H1 (cell line): ENCODE data around the gene EHHADH. TPM values are rescaled to one million over a fixed set of nuclear protein-coding genes. Genes with fewer than 3 reads are reported as not detected.

ENCODE experiments used
- CTCF ChIA-PET: fragments of 300-600 bp; sonication (Branson Sonifier 250); formaldehyde crosslinking; loops from one replicate; lab custom pipeline; 2021; ENCODE audit not compliant: partially characterized antibody; lab: Charles Lee
- POLR2A ChIA-PET: fragments of 300-600 bp; sonication (Branson Sonifier 250); formaldehyde crosslinking; loops from one replicate; lab custom pipeline; 2021; ENCODE audit warnings: inconsistent platforms; ENCODE audit not compliant: partially characterized antibody; lab: Charles Lee
- DNase-seq, 2 experiments: peaks; one replicate each; pipeline versions ENCODE4 v3.0.0 to v3.0.0-alpha.2; 2010 to 2022; ENCODE audit warnings: low spot score in 2 of 2, low read depth in 1 of 2, mixed read lengths in 1 of 2
- FAIRE-seq: peaks from 2 replicates; lab custom pipeline; 2011; peaks lifted over from hg19 to GRCh38; lab: Jason Lieb, UNC
- H2AFZ ChIP-seq: 2 replicates; pipeline ENCODE4 v1.8.1; 2012; ENCODE audit warnings: low read length, inconsistent platforms
- H2AK5ac ChIP-seq: 2 replicates; pipeline ENCODE4 v1.6.1; 2013; ENCODE audit warnings: low read depth, low read length
- H2BK120ac ChIP-seq: replicated peaks from 2 replicates; pipeline ENCODE3; 2013; ENCODE audit warnings: low read depth, low read length, inconsistent platforms
- H2BK12ac ChIP-seq: 2 replicates; pipeline ENCODE4 v1.6.1; 2013; ENCODE audit warnings: low read depth, low read length
- H2BK15ac ChIP-seq: 2 replicates; pipeline ENCODE4 v1.6.1; 2013; ENCODE audit warnings: low read length
- H2BK20ac ChIP-seq: 2 replicates; pipeline ENCODE4 v1.6.1; 2013; ENCODE audit warnings: low read length
- H2BK5ac ChIP-seq: 2 replicates; pipeline ENCODE4 v1.6.1; 2013; ENCODE audit warnings: low read depth, low read length
- H3K14ac ChIP-seq: 2 replicates; pipeline ENCODE4 v1.6.1; 2013; ENCODE audit warnings: inconsistent platforms; ENCODE audit not compliant: insufficient read length
- H3K18ac ChIP-seq: 2 replicates; pipeline ENCODE4 v1.6.1; 2013; ENCODE audit warnings: low read length; ENCODE audit errors: extremely low read depth
- H3K23ac ChIP-seq: 2 replicates; pipeline ENCODE4 v1.6.1; 2013; ENCODE audit warnings: inconsistent platforms; ENCODE audit not compliant: insufficient read length
- H3K23me2 ChIP-seq: 2 replicates; pipeline ENCODE4 v1.6.1; 2013; ENCODE audit warnings: low read depth, low read length
- H3K27ac ChIP-seq: 2 replicates; pipeline ENCODE4 v1.6.1; 2011; ENCODE audit warnings: low read depth, low read length, inconsistent platforms
- H3K27me3 ChIP-seq, 4 experiments: replicated peaks in 1 of 4; 1 replicate in 1 of 4; 2 replicates in 3 of 4; pipeline versions ENCODE4 v1.6.1 to v1.8.1; 2011 to 2013; ENCODE audit warnings: low read length in 3 of 4, mild to moderate bottlenecking in 3 of 4, inconsistent platforms in 2 of 4, mixed read lengths in 2 of 4, moderate library complexity in 1 of 4; ENCODE audit not compliant: control insufficient read depth in 3 of 4, insufficient read depth in 3 of 4; ENCODE audit errors: extremely low read depth in 1 of 4
- H3K36me3 ChIP-seq, 4 experiments: 2 replicates each; pipeline versions ENCODE4 v1.6.1 to v1.8.1; 2011 to 2013; ENCODE audit warnings: mild to moderate bottlenecking in 4 of 4, low read length in 3 of 4, moderate library complexity in 2 of 4, control low read depth in 1 of 4, inconsistent platforms in 1 of 4; ENCODE audit not compliant: insufficient read depth in 4 of 4, control insufficient read depth in 2 of 4
- H3K4ac ChIP-seq: replicated peaks from 2 replicates; pipeline ENCODE3; 2013; ENCODE audit warnings: low read length, low read depth, mixed read lengths, inconsistent platforms; ENCODE audit not compliant: insufficient read length
- H3K4me1 ChIP-seq, 4 experiments: replicated peaks in 1 of 4; 1 replicate in 1 of 4; 2 replicates in 3 of 4; pipeline versions ENCODE4 v1.6.1 to v1.8.1; 2011 to 2013; ENCODE audit warnings: low read length in 3 of 4, inconsistent platforms in 2 of 4, mixed read lengths in 1 of 4; ENCODE audit not compliant: insufficient read depth in 4 of 4, control insufficient read depth in 3 of 4
- H3K4me2 ChIP-seq, 2 experiments: 2 replicates each; pipeline versions ENCODE4 v1.6.1 to v1.8.1; 2011 to 2013; ENCODE audit warnings: low read depth in 2 of 2, low read length in 2 of 2, control low read depth in 1 of 2, inconsistent platforms in 1 of 2, mild to moderate bottlenecking in 1 of 2; ENCODE audit not compliant: insufficient read depth in 1 of 2
- H3K4me3 ChIP-seq, 4 experiments: fragments of 200-600, 300-600 bp in 1 of 4; sonication (generic), shearing (Covaris generic), sonication (Bioruptor Twin) in 1 of 4; 2 replicates each; pipeline versions ENCODE4 v1.5.1 to v1.8.1; 2011 to 2016; ENCODE audit warnings: low read length in 4 of 4, low read depth in 3 of 4, control low read depth in 2 of 4, inconsistent platforms in 2 of 4, mild to moderate bottlenecking in 2 of 4, mixed read lengths in 1 of 4, moderate library complexity in 1 of 4; ENCODE audit not compliant: insufficient read depth in 2 of 4; ENCODE audit errors: extremely low read depth in 1 of 4
- H3K56ac ChIP-seq: replicated peaks from 2 replicates; pipeline ENCODE3; 2013; ENCODE audit warnings: low read depth, mild to moderate bottlenecking, mixed read lengths, low read length, inconsistent platforms; ENCODE audit not compliant: insufficient read length
- H3K79me1 ChIP-seq: 2 replicates; pipeline ENCODE4 v1.6.1; 2013; ENCODE audit warnings: low read depth, low read length, control low read depth
- H3K79me2 ChIP-seq, 2 experiments: 2 replicates each; pipeline versions ENCODE4 v1.6.1 to v1.8.1; 2012 to 2013; ENCODE audit warnings: low read length in 2 of 2, mild to moderate bottlenecking in 2 of 2, inconsistent platforms in 1 of 2; ENCODE audit not compliant: insufficient read depth in 2 of 2, control insufficient read depth in 1 of 2
- H3K9ac ChIP-seq, 4 experiments: replicated peaks in 1 of 4; 1 replicate in 1 of 4; 2 replicates in 3 of 4; pipeline versions ENCODE4 v1.6.1 to v1.8.1; 2011 to 2013; ENCODE audit warnings: low read depth in 3 of 4, low read length in 3 of 4, control low read depth in 2 of 4, mild to moderate bottlenecking in 2 of 4, moderate library complexity in 2 of 4, inconsistent platforms in 1 of 4; ENCODE audit errors: extremely low read depth in 1 of 4
- H3K9me3 ChIP-seq, 2 experiments: 2 replicates each; pipeline versions ENCODE4 v1.6.1 to v1.8.1; 2012 to 2013; ENCODE audit warnings: mild to moderate bottlenecking in 2 of 2, moderate library complexity in 2 of 2, control low read depth in 1 of 2, inconsistent platforms in 1 of 2, low read depth in 1 of 2, low read length in 1 of 2, mixed read lengths in 1 of 2; ENCODE audit not compliant: insufficient read depth in 2 of 2
- H4K20me1 ChIP-seq, 2 experiments: replicated peaks in 1 of 2; 2 replicates each; pipeline versions ENCODE3 to v1.8.1; 2011 to 2013; ENCODE audit warnings: inconsistent platforms in 2 of 2, low read length in 2 of 2, mild to moderate bottlenecking in 1 of 2; ENCODE audit not compliant: insufficient read depth in 2 of 2, control insufficient read depth in 1 of 2
- H4K5ac ChIP-seq: 2 replicates; pipeline ENCODE4 v1.6.1; 2013; ENCODE audit warnings: low read length, low read depth, mixed read lengths, inconsistent platforms; ENCODE audit not compliant: insufficient read length
- H4K8ac ChIP-seq: 2 replicates; pipeline ENCODE4 v1.8.0; 2013; ENCODE audit warnings: mild to moderate bottlenecking, moderate library complexity, low read length, inconsistent platforms; ENCODE audit not compliant: insufficient read depth; ENCODE audit errors: extremely low read depth
- H4K91ac ChIP-seq: replicated peaks from 2 replicates; pipeline ENCODE3; 2013; ENCODE audit warnings: low read length, mixed read lengths, inconsistent platforms; ENCODE audit not compliant: insufficient read length
- ATF2 ChIP-seq: IDR thresholded peaks from 2 replicates; pipeline ENCODE4 v1.6.1; 2012; ENCODE audit warnings: low read length, inconsistent platforms
- SIX5 ChIP-seq: IDR thresholded peaks from 2 replicates; pipeline ENCODE4 v1.6.1; 2011; ENCODE audit warnings: mild to moderate bottlenecking, low read depth, low read length
- YY1 ChIP-seq: IDR thresholded peaks from 2 replicates; pipeline ENCODE4 v1.6.1; 2011; ENCODE audit warnings: low read depth, mild to moderate bottlenecking, low read length
- WGBS, 2 experiments: shearing (Covaris generic) in 1 of 2; methylation state at CpG; one replicate each; pipeline versions ENCODE4 v1.1.6 to v1.1.7; 2013 to 2015; ENCODE audit warnings: low lambda C conversion rate in 2 of 2, mixed read lengths in 2 of 2, inconsistent platforms in 1 of 2, low coverage in 1 of 2, missing lambda C conversion rate in 1 of 2; ENCODE audit not compliant: insufficient replicate concordance in 2 of 2, insufficient coverage in 1 of 2, insufficient read length in 1 of 2; ENCODE audit errors: extremely low coverage in 1 of 2, missing lambda C conversion rate in 1 of 2; 5-methylcytosine and 5-hydroxymethylcytosine counted together
- polyA plus RNA-seq, 7 experiments: library from polyadenylated mRNA; depleted of rRNA in 3 of 7; stranded (reverse) in 5 of 7; unstranded in 2 of 7; fragments of >200 nt in 5 of 7; fragments of 200-250 nt in 2 of 7; gene quantifications; 1 replicate in 5 of 7; 2 replicates in 1 of 7; 4 replicates in 1 of 7; pipeline versions ENCODE4 v1.2.1 to v1.2.3, GENCODE V29; 2011 to 2013; ENCODE audit warnings: missing spikeins in 2 of 7, mixed read lengths in 2 of 7
- total RNA-seq: library from RNA; stranded (reverse); fragmentation: NEBNext Ultra II Directional; extraction: Animal tissue kit (Norgen Biotek cat#: 25700); gene quantifications from 2 replicates; pipeline ENCODE4 v1.2.1, GENCODE V29; 2021

Gene EHHADH
- total and polyA plus RNA-seq, 2 of the 8 experiments (the other 6 are each of a cell fraction or from before 2014, with no cell fraction given), result 1.4 to 3.5 TPM

- 94% methylated on average over 22 of the region's 25 CpGs; no CpG with 5 or more reads in 1 of the 2 experiments for WGBS, 2 experiments
- FAIRE-seq, result no peak
- H2BK12ac ChIP-seq, result no peak overlapping the region
These were observed 11.2 kb upstream of the EHHADH start for GRCh38 chr3:185264849-185265553.

More at GRCh38 chr3:185264849-185265553, 11.2 kb upstream of the EHHADH start:
- ChIA-PET CTCF (no interaction called here), POLR2A (no interaction called here)
- no peak for DNase-seq
- H3K4ac ChIP-seq, result no peak overlapping the region
- H3K23me2 ChIP-seq, result no peaks in the 10 kb centered on the region
- H4K20me1 ChIP-seq, result peaks cover 0 to 3% of the 10 kb centered on the region in 2 experiments
- no peak overlapping the region for H4K5ac ChIP-seq
- H2AFZ ChIP-seq, result no peak overlapping the region
- no peak overlapping the region for H2BK5ac ChIP-seq
- H3K79me1 ChIP-seq, result no peaks in the 10 kb centered on the region
- no peaks in the 10 kb centered on the region for H3K79me2 ChIP-seq
- H3K18ac ChIP-seq, result no peak overlapping the region
- no peaks in the 10 kb centered on the region for H3K9me3 ChIP-seq
- no peak overlapping the region for H4K91ac ChIP-seq
- no peaks in the 10 kb centered on the region for H3K36me3 ChIP-seq
- no peak overlapping the region for H3K4me3 ChIP-seq
- H3K4me1 ChIP-seq, result no peaks in the 10 kb centered on the region
- H3K23ac ChIP-seq, result no peak overlapping the region
- no peak overlapping the region for H2BK120ac ChIP-seq
- no peak overlapping the region for H3K9ac ChIP-seq
- H3K56ac ChIP-seq, result no peak overlapping the region
- H2BK15ac ChIP-seq, result no peak overlapping the region
- no peak overlapping the region for H4K8ac ChIP-seq
- no peak overlapping the region for H2AK5ac ChIP-seq
- H3K4me2 ChIP-seq, result no peak overlapping the region
- no peak overlapping the region for H2BK20ac ChIP-seq
- no peak overlapping the region for H3K14ac ChIP-seq
- TF ChIP-seq YY1 (peak; percentile 78; the same call in 1 of the 2 replicates), ATF2 (no peak), SIX5 (no peak)
- H3K27me3 ChIP-seq, result no peaks in the 10 kb centered on the region
- no peak overlapping the region for H3K27ac ChIP-seq
